GM21381 (cell line): ENCODE measurements around the gene WFIKKN1.

Experiments
- ATAC-seq: cut with Tn5 transposase; IDR thresholded peaks from one replicate; pipeline ENCODE4 v1.9.1; 2021; ENCODE audit warnings: mild to moderate bottlenecking, moderate library complexity; ENCODE audit not compliant: unreplicated experiment

Gene WFIKKN1

GRCh38 chr16:682493-683395 lies 52.0 kb downstream of the WFIKKN1 start:
- no peak for ATAC-seq

DNA sequence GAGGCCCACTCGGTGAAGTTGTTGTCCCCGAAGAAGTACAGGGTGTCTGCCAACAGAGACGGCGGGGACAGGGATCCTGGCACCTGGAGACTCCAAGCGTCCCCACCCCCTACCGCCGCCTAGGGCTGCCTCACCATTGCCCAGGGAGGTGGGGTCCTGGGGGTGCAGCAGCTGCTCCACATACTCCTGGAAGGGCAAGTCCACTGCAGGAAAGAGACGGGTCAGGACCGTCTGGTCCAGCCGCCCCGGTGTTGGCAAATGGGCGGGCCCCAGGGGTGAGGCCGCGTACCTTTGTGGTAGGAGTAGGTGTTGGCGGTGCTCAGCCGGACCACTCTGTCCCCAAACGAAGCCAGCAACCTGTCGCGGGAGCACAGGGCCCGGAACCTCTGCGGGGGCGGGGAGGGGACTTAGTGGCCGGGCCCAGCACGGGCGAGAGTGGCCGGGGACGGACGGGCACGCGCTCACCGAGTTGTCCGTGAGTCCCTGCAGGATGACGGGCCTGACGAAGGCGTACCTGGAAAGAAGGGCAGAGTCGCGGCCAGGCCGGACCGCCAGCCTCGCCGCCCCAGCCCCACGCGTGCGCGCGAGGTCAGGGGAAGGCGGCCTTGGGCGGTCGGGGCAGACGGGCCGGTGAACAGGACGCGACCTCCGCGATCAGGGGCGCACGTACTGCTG lies 52.7 kb downstream of the WFIKKN1 start:
- no peak for ATAC-seq
